A673 (cell line): Measurements from ENCODE around the gene STX7.

Source experiments
- CTCF ChIP-seq: fragments of 300-800, 200-600 bp; sonication (generic); conservative IDR thresholded peaks from 2 replicates; pipeline ENCODE4 v1.5.1; 2017; ENCODE audit warnings: low read depth, mild to moderate bottlenecking, antibody characterized with exemption, low read length, moderate library complexity, mixed read lengths
- EZH2 ChIP-seq: fragments of 200-600 bp; sonication (generic); IDR thresholded peaks from 2 replicates; pipeline ENCODE4 v1.6.1; 2017; ENCODE audit warnings: borderline replicate concordance, low read depth, mild to moderate bottlenecking, mixed read lengths, antibody characterized with exemption, low read length; ENCODE audit not compliant: poor library complexity, severe bottlenecking

- TF ChIP-seq CTCF (no peak), EZH2 (no peak)
These were observed 99.5 kb downstream of the STX7 start for GRCh38 chr6:132413499-132413802.
